PC-9 (cell line): Measurements from ENCODE around the gene HSPA4. TPM values are rescaled to one million over a fixed set of nuclear protein-coding genes. Genes with fewer than 3 reads are reported as not detected.
"Not testable (repeated sequence)": the region's sequence is repeated elsewhere in the genome, so short reads cannot be mapped to it uniquely, and the experiment has no call there.

Experiments
- Bru-seq: library from RNA; stranded (reverse); fragments of 400-500 nt; gene quantifications from one replicate; lab custom pipeline; 2021; lab: Mats Ljungman, UMichigan
- BruChase-seq, 2 experiments: library from RNA; stranded (reverse); fragments of 400-500 nt; gene quantifications; one replicate each; lab custom pipeline; 2021; lab: Mats Ljungman, UMichigan
- BruUV-seq: library from RNA; stranded (reverse); fragments of 400-500 nt; replicated peaks from 2 replicates; lab custom pipeline; 2021; lab: Mats Ljungman, UMichigan
- CTCF ChIA-PET: fragments of 300-600 bp; sonication (Branson Sonifier 250); formaldehyde crosslinking; loops from one replicate; lab custom pipeline; 2022; ENCODE audit warnings: antibody characterized with exemption; lab: Charles Lee
- POLR2A ChIA-PET: fragments of 300-600 bp; sonication (Branson Sonifier 250); formaldehyde crosslinking; loops from one replicate; lab custom pipeline; 2022; ENCODE audit warnings: antibody characterized with exemption; ENCODE audit not compliant: unreplicated experiment; lab: Charles Lee
- DNase-seq, 2 experiments: peaks; one replicate each; pipeline versions ENCODE4 v3.0.0 to v3.0.0-alpha.2; 2015 to 2022; ENCODE audit warnings: mixed read lengths in 1 of 2
- H2AFZ ChIP-seq: fragments of 200-600 bp; sonication (generic); 2 replicates; pipeline ENCODE4 v1.8.1; 2017; ENCODE audit warnings: antibody characterized with exemption
- H3F3A ChIP-seq: fragments of 200-600 bp; sonication (generic); 2 replicates; pipeline ENCODE4 v1.8.1; 2017; ENCODE audit warnings: antibody characterized with exemption, mild to moderate bottlenecking, low read depth; ENCODE audit not compliant: insufficient read depth
- H3K27ac ChIP-seq: fragments of 200-600 bp; sonication (generic); 2 replicates; pipeline ENCODE4 v1.6.1; 2016; ENCODE audit warnings: mixed run types
- H3K27me3 ChIP-seq: fragments of 200-600 bp; sonication (generic); 2 replicates; pipeline ENCODE4 v1.6.1; 2016; ENCODE audit warnings: low read depth, mixed run types; ENCODE audit not compliant: insufficient read depth
- H3K36me3 ChIP-seq: fragments of 200-600 bp; sonication (generic); 2 replicates; pipeline ENCODE4 v1.6.1; 2016; ENCODE audit warnings: low read depth, mixed run types
- H3K4me1 ChIP-seq: fragments of 200-600 bp; sonication (generic); replicated peaks from 2 replicates; pipeline ENCODE4 v1.6.1; 2016; ENCODE audit warnings: mixed run types; ENCODE audit not compliant: insufficient read depth
- H3K4me2 ChIP-seq: fragments of 200-600 bp; sonication (generic); 2 replicates; pipeline ENCODE4 v1.6.1; 2017; ENCODE audit warnings: mixed run types
- H3K4me3 ChIP-seq: fragments of 200-600 bp; sonication (generic); 2 replicates; pipeline ENCODE4 v1.6.1; 2016; ENCODE audit warnings: mixed run types
- H3K79me2 ChIP-seq: fragments of 200-600 bp; sonication (generic); 2 replicates; pipeline ENCODE4 v1.6.1; 2017; ENCODE audit warnings: low read depth, mixed run types
- H3K9me2 ChIP-seq: fragments of 200-600 bp; sonication (generic); 2 replicates; pipeline ENCODE4 v1.8.1; 2017; ENCODE audit warnings: mild to moderate bottlenecking; ENCODE audit not compliant: insufficient read depth
- H3K9me3 ChIP-seq: fragments of 200-600 bp; sonication (generic); 2 replicates; pipeline ENCODE4 v1.8.1; 2016; ENCODE audit warnings: low read depth; ENCODE audit not compliant: insufficient read depth
- H4K20me1 ChIP-seq: fragments of 200-600 bp; sonication (generic); 2 replicates; pipeline ENCODE4 v1.8.1; 2017; ENCODE audit not compliant: insufficient read depth
- EZH2 ChIP-seq: fragments of 200-600 bp; sonication (generic); IDR thresholded peaks from 2 replicates; pipeline ENCODE4 v1.8.0; 2017; ENCODE audit warnings: antibody characterized with exemption, low read depth
- intact Hi-C: fragments of 100-400 bp; cut with micrococcal nuclease; formaldehyde crosslinking; loops from one replicate; pipeline ENCODE4 v1.10.0; 2022; ENCODE audit not compliant: unreplicated experiment
- long read RNA-seq: library from polyadenylated mRNA; stranded (forward); transcript quantifications from one replicate; pipeline ENCODE4 v2.0.0, GENCODE V29; 2022
- total RNA-seq: library from RNA; stranded (reverse); gene quantifications from 2 replicates; pipeline ENCODE4 v1.2.3, GENCODE V29; 2021
- TF ChIP-seq, protein P1 (sequence below): fragments of 200-600 bp; sonication (generic); conservative IDR thresholded peaks from 2 replicates; pipeline ENCODE4 v1.6.1; 2017; ENCODE audit warnings: mixed run types, antibody characterized with exemption, mild to moderate bottlenecking, moderate library complexity

HSPA4 gene
- total RNA-seq (105 and 140 TPM in 2 replicates), Bru-seq, nascent RNA (percentile 94 among the genes with signal in this experiment), BruChase-seq, experiment 1, labeled RNA remaining after a 2-hour chase (percentile 90 among the genes with signal in this experiment), BruChase-seq, experiment 2, labeled RNA remaining after a 6-hour chase (percentile 95 among the genes with signal in this experiment)
- long read RNA-seq, full-length matches to known transcripts, result 90 of 117 reads
- long read RNA-seq, partial matches to known transcripts, result 15 of 117 reads
- long read RNA-seq, other reads (novel, unspliced or antisense), result 12 of 117 reads

DNA sequence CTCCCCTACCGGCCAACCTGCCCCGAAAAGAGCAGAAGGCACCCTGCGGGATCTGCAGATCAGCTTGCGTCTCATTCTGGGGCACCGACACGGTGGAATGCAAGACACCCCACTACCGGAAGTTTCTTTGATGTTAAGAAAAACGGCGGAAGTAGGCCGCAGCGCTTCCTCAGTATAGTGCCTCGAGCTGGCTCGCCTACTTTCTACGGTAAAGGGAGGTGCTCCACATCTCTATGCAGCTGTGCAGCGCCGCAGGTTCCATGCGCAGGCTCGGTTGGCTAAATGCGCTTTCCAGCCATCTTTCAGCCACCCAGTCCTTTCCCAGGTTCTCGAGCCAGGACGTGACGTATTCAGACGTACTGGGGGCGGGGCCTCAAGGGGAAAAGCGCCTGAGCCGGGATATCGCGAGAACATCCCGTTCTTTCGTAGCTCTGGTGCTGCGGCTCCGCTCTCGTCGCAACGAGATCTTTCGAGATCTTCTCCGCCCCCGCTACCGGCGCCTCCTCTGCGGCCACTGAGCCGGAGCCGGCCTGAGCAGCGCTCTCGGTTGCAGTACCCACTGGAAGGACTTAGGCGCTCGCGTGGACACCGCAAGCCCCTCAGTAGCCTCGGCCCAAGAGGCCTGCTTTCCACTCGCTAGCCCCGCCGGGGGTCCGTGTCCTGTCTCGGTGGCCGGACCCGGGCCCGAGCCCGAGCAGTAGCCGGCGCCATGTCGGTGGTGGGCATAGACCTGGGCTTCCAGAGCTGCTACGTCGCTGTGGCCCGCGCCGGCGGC lies at the start of gene HSPA4:
Gene HSPA4 (plus strand): TSS at position 472 of the 775 bp plus-strand sequence. CDS start 238 bp downstream, at position 710.
- ChIA-PET POLR2A (interaction anchor here (0.6 to 1.1 kb wide), 3 partner anchors 8 to 687 kb away, joined by 3 to 24 read pairs (median 5); no protein-coding TSS in a partner anchor), CTCF (no interaction called here)
- Histone ChIP-seq H3K36me3 (no peaks in the 10 kb centered on the region), H3K4me2 (peak within 1 kb of the TSS; percentile 90), H3K27ac (peak within 1 kb of the TSS; percentile 94), H3K4me3 (peak within 1 kb of the TSS; percentile 71), H2AFZ (peak within 1 kb of the TSS; percentile 91), H3K9me3 (no peaks in the 10 kb centered on the region), H3K27me3 (no peaks in the 10 kb centered on the region), H4K20me1 (peaks cover 37% of the 10 kb centered on the region), H3K79me2 (peaks cover 63% of the 10 kb centered on the region), H3F3A (peaks cover 28% of the 10 kb centered on the region; the same call in 1 of the 2 replicates), H3K9me2 (no peaks in the 10 kb centered on the region), H3K4me1 (peaks cover 45% of the 10 kb centered on the region)
- no peak for TF ChIP-seq EZH2
- TF ChIP-seq, protein P1, sequence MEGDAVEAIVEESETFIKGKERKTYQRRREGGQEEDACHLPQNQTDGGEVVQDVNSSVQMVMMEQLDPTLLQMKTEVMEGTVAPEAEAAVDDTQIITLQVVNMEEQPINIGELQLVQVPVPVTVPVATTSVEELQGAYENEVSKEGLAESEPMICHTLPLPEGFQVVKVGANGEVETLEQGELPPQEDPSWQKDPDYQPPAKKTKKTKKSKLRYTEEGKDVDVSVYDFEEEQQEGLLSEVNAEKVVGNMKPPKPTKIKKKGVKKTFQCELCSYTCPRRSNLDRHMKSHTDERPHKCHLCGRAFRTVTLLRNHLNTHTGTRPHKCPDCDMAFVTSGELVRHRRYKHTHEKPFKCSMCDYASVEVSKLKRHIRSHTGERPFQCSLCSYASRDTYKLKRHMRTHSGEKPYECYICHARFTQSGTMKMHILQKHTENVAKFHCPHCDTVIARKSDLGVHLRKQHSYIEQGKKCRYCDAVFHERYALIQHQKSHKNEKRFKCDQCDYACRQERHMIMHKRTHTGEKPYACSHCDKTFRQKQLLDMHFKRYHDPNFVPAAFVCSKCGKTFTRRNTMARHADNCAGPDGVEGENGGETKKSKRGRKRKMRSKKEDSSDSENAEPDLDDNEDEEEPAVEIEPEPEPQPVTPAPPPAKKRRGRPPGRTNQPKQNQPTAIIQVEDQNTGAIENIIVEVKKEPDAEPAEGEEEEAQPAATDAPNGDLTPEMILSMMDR, result no peak
- no TSS peak for BruUV-seq
- intact Hi-C loops, result loop anchor here (2.0 kb wide), 1 partner anchor 89 kb away; the partner anchor contains the start of gene AFF4
- DNase-seq, result peak; percentile 93 to 95

DNA sequence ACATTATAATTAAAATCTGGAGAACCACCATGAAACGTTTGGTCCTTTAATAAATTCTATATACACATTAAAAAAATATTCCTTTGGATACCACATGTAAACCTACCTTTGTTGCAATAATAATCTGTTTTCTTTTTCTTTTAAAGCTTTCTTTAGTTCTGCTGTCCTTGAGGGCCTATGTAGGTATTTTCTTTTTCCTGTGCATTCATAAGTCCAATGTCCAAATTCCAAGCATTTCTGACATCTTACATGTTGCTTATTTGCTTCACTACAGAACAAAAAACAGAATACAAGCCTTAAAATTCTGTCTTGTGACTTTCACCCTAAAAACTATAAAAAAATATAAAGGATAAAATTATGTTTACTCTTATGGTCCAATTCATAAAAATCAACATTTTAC lies 45.2 kb upstream of the HSPA4 start:
- CTCF ChIA-PET, result no interaction called here
- BruUV-seq, result no TSS peak
- no peaks in the 10 kb centered on the region for H3F3A ChIP-seq
- no peak for DNase-seq
- no peak overlapping the region for H2AFZ ChIP-seq
- no peaks in the 10 kb centered on the region for H3K27me3 ChIP-seq
- no peak overlapping the region for H3K27ac ChIP-seq
- H3K79me2 ChIP-seq, result no peaks in the 10 kb centered on the region
- no peaks in the 10 kb centered on the region for H3K9me3 ChIP-seq
- no peaks in the 10 kb centered on the region for H3K9me2 ChIP-seq
- H3K36me3 ChIP-seq, result 0 out of 2 replicates have a peak, but pooled peaks cover 8% of the 10 kb centered on the region
- no peaks in the 10 kb centered on the region for H3K4me1 ChIP-seq
- H3K4me2 ChIP-seq, result no peak overlapping the region
- POLR2A ChIA-PET, result no interaction called here
- no peak overlapping the region for H3K4me3 ChIP-seq
- TF ChIP-seq, protein P1, result no peak
- no peak for TF ChIP-seq EZH2
- intact Hi-C loops, result no loop called here
- H4K20me1 ChIP-seq, result no peaks in the 10 kb centered on the region

DNA sequence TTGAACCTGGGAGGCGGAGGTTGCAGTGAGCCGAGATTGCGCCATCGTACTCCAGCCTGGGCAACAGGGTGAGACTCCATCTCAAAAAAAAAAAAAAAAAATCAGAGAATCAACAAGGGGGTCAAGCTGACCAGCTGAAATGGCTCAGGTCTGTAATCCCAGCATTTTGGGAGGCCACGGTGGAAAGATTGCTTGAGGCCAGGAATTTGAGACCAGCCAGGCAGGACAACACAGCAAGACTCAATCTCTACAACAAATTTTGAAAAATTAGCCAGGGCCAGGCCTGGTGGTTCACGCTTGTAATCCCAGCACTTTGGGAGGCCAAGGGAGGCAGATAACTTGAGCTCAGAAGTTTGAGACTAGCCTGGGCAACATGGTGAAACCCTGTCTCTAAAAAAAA lies 43.4 kb upstream of the HSPA4 start:
- DNase-seq, H3K27ac ChIP-seq, H3K9me2 ChIP-seq, CTCF ChIA-PET, H4K20me1 ChIP-seq, H3K4me1 ChIP-seq, H3K9me3 ChIP-seq, POLR2A ChIA-PET, H2AFZ ChIP-seq, intact Hi-C loops, H3F3A ChIP-seq, BruUV-seq, H3K4me3 ChIP-seq, H3K4me2 ChIP-seq, H3K27me3 ChIP-seq, H3K79me2 ChIP-seq, H3K36me3 ChIP-seq: not testable (repeated sequence)
